HG03159 (cell line): ENCODE results near the gene INPP5F.
A peak's percentile ranks its signal among the peaks of the same experiment; 100 is the strongest.

Source experiments
- ATAC-seq: cut with Tn5 transposase; IDR thresholded peaks from one replicate; pipeline ENCODE4 v1.9.1; 2021; ENCODE audit warnings: mild to moderate bottlenecking, moderate library complexity; ENCODE audit not compliant: unreplicated experiment

Gene INPP5F

GRCh38 chr10:119737823-119738222, 12.0 kb downstream of the INPP5F start:
- no peak for ATAC-seq

GRCh38 chr10:119738962-119739361, 13.1 kb downstream of the INPP5F start:
- no peak for ATAC-seq

GRCh38 chr10:119740096-119740495, 14.2 kb downstream of the INPP5F start:
- no peak for ATAC-seq

- no peak for ATAC-seq
Measured at GRCh38 chr10:119742947-119743648, 17.2 kb downstream of the INPP5F start.

- ATAC-seq = no peak
Measured at GRCh38 chr10:119747940-119748339, 22.1 kb downstream of the INPP5F start.

GRCh38 chr10:119748871-119749270, 23.0 kb downstream of the INPP5F start:
- no peak for ATAC-seq

GRCh38 chr10:119749455-119749854, 23.6 kb downstream of the INPP5F start:
- no peak for ATAC-seq

GRCh38 chr10:119750391-119751230, 24.8 kb downstream of the INPP5F start:
- peak; percentile 91 for ATAC-seq

GRCh38 chr10:119753309-119753708, 27.5 kb downstream of the INPP5F start:
- no peak for ATAC-seq

- no peak for ATAC-seq
Measured at GRCh38 chr10:119754085-119754484, 28.2 kb downstream of the INPP5F start.

- no peak for ATAC-seq
Measured at GRCh38 chr10:119754936-119755335, 29.1 kb downstream of the INPP5F start.

GRCh38 chr10:119755446-119755845, 29.6 kb downstream of the INPP5F start:
- no peak for ATAC-seq

GRCh38 chr10:119758448-119759195, 32.8 kb downstream of the INPP5F start:
- ATAC-seq = no peak

- ATAC-seq = no peak
Measured at GRCh38 chr10:119759832-119760231, 34.0 kb downstream of the INPP5F start.

GRCh38 chr10:119761106-119761505, 35.3 kb downstream of the INPP5F start:
- ATAC-seq = no peak

GRCh38 chr10:119762035-119762434, 36.2 kb downstream of the INPP5F start:
- ATAC-seq = no peak

GRCh38 chr10:119762805-119763798, 37.3 kb downstream of the INPP5F start:
- ATAC-seq = no peak

GRCh38 chr10:119768455-119769094, 42.7 kb downstream of the INPP5F start:
- no peak for ATAC-seq

GRCh38 chr10:119769886-119770285, 44.0 kb downstream of the INPP5F start:
- no peak for ATAC-seq

- no peak for ATAC-seq
Measured at GRCh38 chr10:119770928-119771327, 45.1 kb downstream of the INPP5F start.
